HEK293 (cell line): ENCODE measurements around the gene ZNF579.
A peak's percentile ranks its signal among the peaks of the same experiment; 100 is the strongest.

ENCODE experiments used
- FEZF1 ChIP-seq: fragments of 450-650 bp; formaldehyde crosslinking; IDR thresholded peaks from 2 replicates; pipeline ENCODE4 v1.5.1; 2016; ENCODE audit warnings: missing biosample characterization, missing genetic modification characterization
- GLI2 ChIP-seq: fragments of 450-650 bp; formaldehyde crosslinking; IDR thresholded peaks from 2 replicates; pipeline ENCODE4; 2017; ENCODE audit warnings: missing biosample characterization, missing genetic modification characterization, low read depth, borderline replicate concordance
- GLIS1 ChIP-seq: fragments of 450-650 bp; formaldehyde crosslinking; IDR thresholded peaks from 2 replicates; pipeline ENCODE4 v1.5.1; 2016; ENCODE audit warnings: missing biosample characterization, missing genetic modification characterization
- KLF1 ChIP-seq: fragments of 450-650 bp; formaldehyde crosslinking; IDR thresholded peaks from 2 replicates; pipeline ENCODE4 v1.5.1; 2016; ENCODE audit warnings: missing biosample characterization, missing genetic modification characterization
- KLF10 ChIP-seq: fragments of 450-650 bp; IDR thresholded peaks from 2 replicates; pipeline ENCODE4 v1.5.1; 2018; ENCODE audit warnings: missing biosample characterization, mild to moderate bottlenecking, missing genetic modification characterization
- KLF8 ChIP-seq: fragments of 450-650 bp; formaldehyde crosslinking; IDR thresholded peaks from 2 replicates; pipeline ENCODE4 v1.5.1; 2016; ENCODE audit warnings: missing biosample characterization, missing genetic modification characterization
- KLF9 ChIP-seq: fragments of 450-650 bp; formaldehyde crosslinking; IDR thresholded peaks from 2 replicates; pipeline ENCODE4 v1.5.1; 2016; ENCODE audit warnings: missing biosample characterization, missing genetic modification characterization, low read depth
- SCRT2 ChIP-seq: fragments of 450-650 bp; formaldehyde crosslinking; IDR thresholded peaks from 2 replicates; pipeline ENCODE4 v1.5.1; 2016; ENCODE audit warnings: missing biosample characterization, missing genetic modification characterization
- SP7 ChIP-seq: fragments of 450-650 bp; formaldehyde crosslinking; IDR thresholded peaks from 2 replicates; pipeline ENCODE4 v1.5.1; 2016; ENCODE audit warnings: missing biosample characterization, missing genetic modification characterization
- ZBTB11 ChIP-seq: fragments of 450-650 bp; formaldehyde crosslinking; conservative IDR thresholded peaks from 2 replicates; pipeline ENCODE4 v1.5.1; 2016; ENCODE audit warnings: low read depth, missing biosample characterization, missing genetic modification characterization
- ZBTB17 ChIP-seq: fragments of 450-650 bp; formaldehyde crosslinking; IDR thresholded peaks from 2 replicates; pipeline ENCODE4 v1.5.1; 2016; ENCODE audit warnings: missing biosample characterization, missing genetic modification characterization
- ZBTB21 ChIP-seq: fragments of 450-650 bp; formaldehyde crosslinking; IDR thresholded peaks from 2 replicates; pipeline ENCODE4 v1.5.1; 2017; ENCODE audit warnings: missing biosample characterization, missing genetic modification characterization
- ZBTB26 ChIP-seq: fragments of 450-650 bp; formaldehyde crosslinking; optimal IDR thresholded peaks from 2 replicates; pipeline ENCODE3; 2016; ENCODE audit warnings: missing biosample characterization, mild to moderate bottlenecking, missing genetic modification characterization
- ZBTB44 ChIP-seq: fragments of 450-650 bp; IDR thresholded peaks from 2 replicates; pipeline ENCODE4 v1.5.1; 2018; ENCODE audit warnings: missing biosample characterization, mild to moderate bottlenecking, missing genetic modification characterization
- ZBTB7A ChIP-seq: fragments of 450-650 bp; formaldehyde crosslinking; IDR thresholded peaks from 2 replicates; pipeline ENCODE4 v1.5.1; 2016; ENCODE audit warnings: low read depth, missing biosample characterization, missing genetic modification characterization
- ZEB2 ChIP-seq: fragments of 450-650 bp; formaldehyde crosslinking; IDR thresholded peaks from 2 replicates; pipeline ENCODE4 v1.5.1; 2016; ENCODE audit warnings: missing biosample characterization, missing genetic modification characterization
- ZFP3 ChIP-seq: fragments of 450-650 bp; formaldehyde crosslinking; IDR thresholded peaks from 2 replicates; pipeline ENCODE4 v1.5.1; 2016; ENCODE audit warnings: low read depth, missing biosample characterization, missing genetic modification characterization
- ZFP41 ChIP-seq: fragments of 450-650 bp; formaldehyde crosslinking; IDR thresholded peaks from 2 replicates; pipeline ENCODE4 v1.5.1; 2016; ENCODE audit warnings: missing biosample characterization, missing genetic modification characterization, borderline replicate concordance
- ZIC2 ChIP-seq: fragments of 450-650 bp; formaldehyde crosslinking; IDR thresholded peaks from 2 replicates; pipeline ENCODE4 v1.5.1; 2016; ENCODE audit warnings: missing biosample characterization, missing genetic modification characterization
- ZNF114 ChIP-seq: fragments of 450-650 bp; formaldehyde crosslinking; IDR thresholded peaks from 2 replicates; pipeline ENCODE4 v1.5.0; 2017; ENCODE audit warnings: missing biosample characterization, missing genetic modification characterization
- ZNF184 ChIP-seq: fragments of 450-650 bp; IDR thresholded peaks from 2 replicates; pipeline ENCODE4 v1.5.1; 2018; ENCODE audit warnings: missing biosample characterization, mild to moderate bottlenecking, missing genetic modification characterization
- ZNF239 ChIP-seq: fragments of 450-650 bp; formaldehyde crosslinking; IDR thresholded peaks from 2 replicates; pipeline ENCODE4 v1.5.1; 2016; ENCODE audit warnings: missing biosample characterization, missing genetic modification characterization
- ZNF248 ChIP-seq: fragments of 450-650 bp; formaldehyde crosslinking; IDR thresholded peaks from 2 replicates; pipeline ENCODE4 v1.5.1; 2017; ENCODE audit warnings: missing biosample characterization, missing genetic modification characterization
- ZNF302 ChIP-seq: fragments of 450-650 bp; formaldehyde crosslinking; IDR thresholded peaks from 2 replicates; pipeline ENCODE4 v1.5.1; 2016; ENCODE audit warnings: missing biosample characterization, missing genetic modification characterization, low read depth
- ZNF335 ChIP-seq: fragments of 450-650 bp; formaldehyde crosslinking; conservative IDR thresholded peaks from 2 replicates; pipeline ENCODE4 v1.5.1; 2016; ENCODE audit warnings: missing biosample characterization, missing genetic modification characterization
- ZNF366 ChIP-seq: fragments of 450-650 bp; formaldehyde crosslinking; conservative IDR thresholded peaks from 2 replicates; pipeline ENCODE4 v1.5.1; 2016; ENCODE audit warnings: missing biosample characterization, missing genetic modification characterization
- ZNF48 ChIP-seq: fragments of 450-650 bp; formaldehyde crosslinking; IDR thresholded peaks from 2 replicates; pipeline ENCODE4 v1.5.1; 2016; ENCODE audit warnings: missing biosample characterization, missing genetic modification characterization
- ZNF501 ChIP-seq: fragments of 450-650 bp; formaldehyde crosslinking; IDR thresholded peaks from 2 replicates; pipeline ENCODE4 v1.5.1; 2016; ENCODE audit warnings: missing biosample characterization, missing genetic modification characterization
- ZNF544 ChIP-seq: fragments of 450-650 bp; formaldehyde crosslinking; IDR thresholded peaks from 2 replicates; pipeline ENCODE4 v1.5.0; 2017; ENCODE audit warnings: missing biosample characterization, missing genetic modification characterization
- ZNF560 ChIP-seq: fragments of 450-650 bp; formaldehyde crosslinking; IDR thresholded peaks from 2 replicates; pipeline ENCODE4 v1.5.1; 2017; ENCODE audit warnings: missing biosample characterization, missing genetic modification characterization, borderline replicate concordance
- ZNF600 ChIP-seq: fragments of 450-650 bp; formaldehyde crosslinking; IDR thresholded peaks from 2 replicates; pipeline ENCODE4 v1.5.1; 2016; ENCODE audit warnings: missing biosample characterization, missing genetic modification characterization
- ZNF629 ChIP-seq: fragments of 450-650 bp; formaldehyde crosslinking; IDR thresholded peaks from 2 replicates; pipeline ENCODE4 v1.5.1; 2017; ENCODE audit warnings: missing biosample characterization, missing genetic modification characterization
- ZNF76 ChIP-seq: fragments of 450-650 bp; formaldehyde crosslinking; IDR thresholded peaks from 2 replicates; pipeline ENCODE4; 2016; ENCODE audit warnings: low read depth, missing biosample characterization, missing genetic modification characterization, borderline replicate concordance
- ZNF843 ChIP-seq: fragments of 450-650 bp; formaldehyde crosslinking; IDR thresholded peaks from 2 replicates; pipeline ENCODE4 v1.5.1; 2016; ENCODE audit warnings: missing biosample characterization, missing genetic modification characterization
- ZXDB ChIP-seq: fragments of 450-650 bp; formaldehyde crosslinking; IDR thresholded peaks from 2 replicates; pipeline ENCODE4 v1.5.1; 2016; ENCODE audit warnings: missing biosample characterization, missing genetic modification characterization

The ZNF579 gene

GRCh38 chr19:55624109-55625003 lies 43.7 kb upstream of the ZNF579 start, which contains the start of gene ZNF784 (continued):
- TF ChIP-seq ZNF239 (tag by site-specific recombination) (no peak), KLF1 (tag by site-specific recombination) (peak; percentile 82), FEZF1 (tag by site-specific recombination) (no peak), ZXDB (peak; percentile 37; the same call in 1 of the 2 replicates), GLI2 (no peak), ZNF302 (tag by site-specific recombination) (no peak), ZBTB11 (tag by site-specific recombination) (0 out of 2 replicates have a peak, but pooled peaks have one; percentile 31), ZIC2 (tag by site-specific recombination) (no peak), KLF8 (tag by site-specific recombination) (peak; percentile 87), ZNF184 (no peak), ZEB2 (tag by site-specific recombination) (peak; percentile 57; the same call in 1 of the 2 replicates), ZNF544 (tag by site-specific recombination) (no peak), KLF9 (tag by site-specific recombination) (peak; percentile 100), ZNF335 (tag by site-specific recombination) (peak; percentile 83), ZNF114 (tag by site-specific recombination) (no peak), ZNF600 (peak; percentile 67), ZNF560 (tag by site-specific recombination) (no peak), ZNF248 (tag by site-specific recombination) (no peak), ZNF76 (tag by site-specific recombination) (0 out of 2 replicates have a peak, but pooled peaks have one; percentile 35), KLF10 (tag by site-specific recombination) (peak; percentile 88), ZNF629 (peak; percentile 75), ZNF843 (tag by site-specific recombination) (0 out of 2 replicates have a peak, but pooled peaks have one; percentile 23), ZNF48 (tag by site-specific recombination) (no peak), ZBTB7A (tag by site-specific recombination) (no peak), ZBTB44 (tag by site-specific recombination) (no peak), ZNF366 (tag by site-specific recombination) (peak; percentile 61), SP7 (tag by site-specific recombination) (peak; percentile 59; the same call in 1 of the 2 replicates), ZBTB26 (tag by site-specific recombination) (peak; percentile 15), ZBTB21 (tag by site-specific recombination) (0 out of 2 replicates have a peak, but pooled peaks have one; percentile 53), ZNF501 (tag by site-specific recombination) (0 out of 2 replicates have a peak, but pooled peaks have one; percentile 40), GLIS1 (tag by site-specific recombination) (peak; percentile 51), ZBTB17 (tag by site-specific recombination) (peak; percentile 88), ZFP41 (tag by site-specific recombination) (no peak), SCRT2 (tag by site-specific recombination) (0 out of 2 replicates have a peak, but pooled peaks have one; percentile 8), ZFP3 (tag by site-specific recombination) (no peak)
